Activated T-cell treated with anti-CD3 and anti-CD28 coated beads for 24 hours (primary cell): ENCODE results near the gene COL11A1.

Experiments used
- DNase-seq: peaks from one replicate; pipeline ENCODE4 v3.0.0-alpha.2; 2020; ENCODE audit warnings: low read depth

COL11A1 gene

DNA sequence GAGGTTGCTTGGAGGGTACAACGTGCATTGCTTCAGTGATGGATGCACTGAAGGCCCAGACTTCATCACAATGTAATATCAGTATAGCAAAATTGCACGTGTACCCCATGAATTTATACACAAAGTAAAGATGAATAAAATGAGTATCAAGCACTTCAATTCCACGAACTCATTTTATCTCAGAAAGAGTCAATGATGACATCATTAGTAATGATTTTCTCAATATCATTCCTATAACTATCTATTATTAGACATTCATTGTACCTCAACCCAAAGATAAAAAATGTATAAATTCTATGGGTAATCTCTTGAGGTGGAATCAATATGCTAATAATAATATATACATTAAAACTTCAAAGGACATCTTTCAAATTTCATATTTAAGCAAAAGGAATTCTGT is 208.4 kb downstream of the COL11A1 start:
- no peak for DNase-seq

DNA sequence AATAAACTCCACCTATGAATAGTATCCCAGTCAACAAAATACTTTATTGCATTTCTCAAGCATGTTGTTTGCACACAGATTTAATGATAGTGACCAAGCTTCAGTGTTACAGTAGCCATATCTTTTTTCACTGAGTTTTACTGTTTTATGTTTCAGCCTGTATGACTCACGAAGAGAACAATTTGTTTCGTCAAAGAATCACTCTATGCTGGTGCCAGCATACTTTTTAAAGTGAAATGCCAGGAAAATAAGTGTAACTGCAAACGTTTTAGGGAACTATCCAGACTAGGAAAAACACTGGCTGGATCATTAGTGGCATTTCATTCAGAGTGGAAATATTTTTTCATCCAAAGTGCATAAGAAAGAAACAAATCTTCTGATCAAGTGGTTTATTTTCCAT is 210.8 kb downstream of the COL11A1 start:
- no peak for DNase-seq

DNA sequence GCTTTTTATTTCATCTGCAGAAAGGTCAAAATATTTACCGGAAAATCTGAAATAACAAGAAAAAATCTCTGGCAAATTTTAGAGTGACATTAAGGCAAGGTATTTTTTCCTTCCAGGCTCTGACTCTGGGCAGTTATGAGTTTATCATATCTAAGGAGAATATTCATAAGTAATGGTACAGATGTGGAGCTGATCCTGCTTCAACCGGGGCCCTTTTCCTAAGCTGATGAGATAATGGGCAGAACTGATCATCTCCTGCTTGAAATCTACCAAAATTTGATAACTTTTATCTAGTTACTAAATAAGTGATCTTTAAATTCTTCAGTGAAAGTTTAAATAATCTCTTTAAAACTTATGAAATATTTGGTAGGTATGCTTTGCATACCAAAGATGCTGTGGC is 211.6 kb downstream of the COL11A1 start:
- DNase-seq, result no peak

DNA sequence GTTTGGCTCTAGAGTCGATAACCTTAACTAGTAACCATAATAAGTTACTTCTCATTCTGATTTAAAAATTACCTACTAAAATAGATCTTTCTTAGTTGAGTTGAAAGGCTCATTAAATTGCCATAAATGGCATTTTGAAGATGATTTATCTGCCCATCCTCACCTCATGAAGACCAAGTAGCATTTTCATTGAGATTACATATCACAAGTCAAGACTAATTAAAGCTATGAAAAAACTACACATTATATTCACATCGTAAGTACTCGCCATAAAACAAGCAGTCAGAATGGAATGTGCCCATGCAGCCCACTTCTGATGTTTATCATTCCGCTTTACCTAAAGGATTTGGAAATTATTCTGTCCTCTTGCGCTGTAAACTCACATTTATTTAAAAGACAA is 212.0 kb downstream of the COL11A1 start:
- DNase-seq, result no peak

DNA sequence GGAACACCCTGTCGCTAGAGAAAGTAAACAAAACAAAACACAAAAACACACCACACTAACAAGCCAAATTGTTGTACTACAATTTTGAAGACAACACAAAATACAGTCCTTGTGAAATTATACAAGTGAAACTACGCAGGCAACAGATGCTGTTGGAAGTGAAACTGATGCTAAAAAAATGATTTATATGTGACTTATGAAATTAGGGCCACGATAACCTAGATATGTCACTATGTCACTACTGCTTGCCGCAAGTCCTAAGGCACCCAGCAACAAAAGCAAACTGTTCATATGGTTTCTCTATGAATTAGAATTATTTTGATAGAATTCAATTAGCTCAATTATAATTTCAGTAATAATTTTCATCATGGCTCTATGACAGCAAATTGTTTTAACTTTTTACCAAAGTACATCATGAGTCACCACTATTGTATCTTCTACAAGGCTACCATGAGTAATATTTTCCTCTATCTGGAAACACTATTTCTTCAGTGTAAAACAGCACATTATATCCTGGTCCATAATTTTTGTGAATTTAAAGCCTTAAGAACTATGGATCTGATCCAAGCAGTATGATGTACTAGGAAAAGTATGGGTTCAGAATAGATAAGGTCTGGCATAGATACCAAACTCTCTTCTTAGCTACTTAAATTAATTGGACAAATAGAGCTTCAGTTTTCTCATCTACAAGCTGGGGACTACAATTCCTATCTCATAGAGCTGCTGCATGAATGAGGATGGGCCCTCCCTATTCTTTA is 216.3 kb downstream of the COL11A1 start:
- no peak for DNase-seq

DNA sequence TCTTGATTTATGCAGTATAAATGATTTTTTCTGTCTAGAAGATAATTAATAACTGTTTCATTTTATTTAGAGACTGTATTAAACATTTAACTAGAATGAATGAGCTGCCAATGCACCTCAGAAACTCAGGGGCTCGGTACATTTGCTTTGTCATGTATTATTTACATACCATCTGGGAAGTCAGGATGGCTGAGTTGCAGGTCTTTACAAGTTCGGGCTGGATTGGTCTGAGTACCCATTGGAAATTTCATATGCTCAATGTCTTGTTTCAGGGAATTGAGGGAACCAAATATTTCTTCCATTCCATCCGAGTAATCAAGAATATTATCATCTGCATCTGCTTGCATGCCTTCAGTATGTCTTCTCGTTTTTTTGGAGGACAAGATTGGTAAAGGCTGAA is 221.7 kb downstream of the COL11A1 start:
- no peak for DNase-seq

DNA sequence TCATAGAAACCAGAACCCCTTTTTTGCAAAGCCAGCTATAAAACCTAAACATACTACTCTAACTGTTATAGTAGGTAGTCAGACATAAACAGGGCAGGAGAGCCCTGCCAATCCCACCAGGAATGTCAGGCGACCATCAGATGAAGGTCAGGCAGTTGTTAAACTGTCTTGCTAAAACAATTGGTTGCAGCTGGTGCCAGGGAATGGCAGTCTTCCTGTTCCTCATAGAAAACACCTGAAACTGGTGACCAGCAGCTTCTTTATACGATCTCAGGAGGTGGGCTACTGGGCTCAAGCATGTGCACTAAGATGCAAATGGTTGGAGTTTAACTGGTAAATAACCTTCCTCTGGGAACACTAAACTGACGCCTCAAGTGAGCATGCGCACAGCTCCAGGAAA is 224.1 kb downstream of the COL11A1 start:
- DNase-seq, result no peak

DNA sequence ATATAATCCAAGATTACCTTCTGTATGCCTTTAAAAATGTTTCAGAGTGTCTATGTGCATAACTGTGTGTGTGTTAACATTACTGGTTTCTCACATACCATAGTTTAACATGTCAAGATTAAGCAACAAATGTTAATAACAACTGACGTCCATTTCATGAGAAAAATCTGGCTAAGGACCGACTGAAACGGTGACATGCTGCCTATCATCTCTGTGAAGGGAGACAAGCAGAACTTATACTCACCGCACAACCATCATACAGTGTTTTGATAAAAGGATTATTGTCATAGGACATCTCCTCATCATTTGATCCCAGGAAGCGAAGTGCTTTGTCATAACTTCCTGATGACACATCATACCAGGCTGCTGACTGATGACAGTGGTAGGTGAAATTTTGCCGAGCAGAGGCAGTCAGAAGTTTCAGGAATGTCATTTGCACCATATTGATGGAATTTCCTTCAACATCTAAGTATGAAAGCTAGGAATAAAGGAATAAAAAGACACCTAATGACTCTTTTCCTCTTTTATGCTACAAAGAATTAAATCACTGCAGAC is 228.8 kb downstream of the COL11A1 start:
- DNase-seq, result no peak

DNA sequence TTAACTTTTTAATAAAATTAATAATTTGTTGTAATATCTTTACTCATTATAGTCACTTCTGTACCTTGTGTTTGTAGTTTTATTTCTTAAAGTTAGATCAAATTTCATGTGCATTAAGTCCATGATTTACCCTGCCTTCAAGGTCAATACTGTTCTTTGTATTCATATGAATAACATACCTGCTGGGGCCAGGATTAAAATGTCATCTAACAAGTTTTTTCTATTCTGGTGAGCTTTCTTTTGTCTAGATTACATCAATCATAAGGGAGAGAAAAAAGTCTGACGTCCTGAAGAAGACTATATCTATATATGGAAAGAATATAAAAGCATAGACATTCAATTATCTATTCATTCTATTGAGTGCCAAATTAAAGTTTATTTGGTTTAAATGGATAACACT is 232.6 kb downstream of the COL11A1 start:
- no peak for DNase-seq

DNA sequence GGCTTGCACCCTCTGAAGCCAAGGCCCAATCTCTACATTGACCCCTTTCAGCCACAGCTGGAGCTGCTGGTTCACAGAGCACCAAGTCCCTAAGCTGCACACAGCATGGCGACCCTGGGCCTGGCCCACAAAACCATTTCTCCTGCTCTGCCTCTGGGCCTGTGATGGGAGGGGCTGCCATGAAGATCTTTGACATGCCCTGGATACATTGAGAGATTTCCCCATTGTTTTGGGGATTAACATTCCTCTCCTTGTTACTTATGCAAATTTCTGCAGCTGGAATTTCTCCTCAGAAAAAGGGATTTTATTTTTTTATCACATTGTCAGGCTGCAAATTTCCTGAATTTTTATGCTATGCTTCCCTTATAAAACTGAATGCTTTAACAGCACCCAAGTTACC is 235.8 kb downstream of the COL11A1 start:
- no peak for DNase-seq

DNA sequence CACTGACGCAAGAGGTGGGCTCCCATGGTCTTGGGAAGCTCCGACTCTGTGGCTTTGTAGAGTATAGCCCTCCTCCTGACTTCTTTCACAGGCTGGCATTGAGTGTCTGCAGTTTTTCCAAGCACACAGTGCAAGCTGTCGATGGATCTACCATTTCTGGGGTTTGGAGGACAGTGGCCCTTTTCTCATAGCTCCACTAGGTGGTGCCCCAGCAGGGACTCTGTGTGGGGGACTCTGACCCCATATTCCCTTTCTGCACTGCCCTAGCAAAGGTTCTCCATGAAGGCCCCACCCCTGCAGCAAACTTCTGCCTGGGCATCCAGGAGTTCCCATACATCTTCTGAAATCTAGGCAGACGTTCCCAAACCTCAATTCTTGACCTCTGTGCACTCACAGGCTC is 236.2 kb downstream of the COL11A1 start:
- DNase-seq, result no peak

DNA sequence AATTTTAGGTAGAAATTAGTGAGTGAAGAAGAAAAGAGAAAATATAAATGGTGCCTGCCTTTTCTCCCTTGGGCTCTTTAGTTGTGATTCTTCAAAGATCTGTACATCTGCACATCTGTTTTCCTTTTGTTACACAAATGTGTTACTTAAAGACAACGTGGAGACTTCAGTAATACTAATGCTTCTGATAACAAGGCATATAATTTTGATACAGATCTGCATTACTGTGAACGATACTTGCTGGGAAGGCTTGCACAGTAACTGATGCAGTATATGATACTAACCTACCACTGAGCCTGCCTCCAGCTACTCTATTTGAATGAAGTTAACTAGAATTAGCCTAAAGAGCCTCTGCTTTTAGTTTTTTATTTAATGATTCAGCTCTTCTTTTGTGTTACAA is 244.6 kb downstream of the COL11A1 start:
- no peak for DNase-seq

DNA sequence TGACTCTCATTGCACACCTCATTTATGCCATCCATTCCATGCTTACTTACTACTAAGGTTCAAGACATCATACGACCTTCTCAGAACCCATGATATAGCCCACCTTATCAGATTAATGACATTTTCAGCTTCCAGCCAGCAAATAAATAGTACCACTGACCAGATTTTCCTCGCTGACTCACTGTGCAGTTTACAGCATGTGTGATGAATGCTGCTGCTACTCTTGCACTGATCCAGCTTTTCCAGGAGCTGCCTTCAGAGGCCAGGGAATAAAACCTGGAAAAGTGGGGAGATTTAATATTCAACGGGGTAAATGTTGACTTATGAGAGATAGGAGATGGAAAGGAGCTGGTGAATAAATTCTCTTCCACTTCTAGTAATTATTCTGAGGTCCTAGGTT is 247.1 kb downstream of the COL11A1 start:
- no peak for DNase-seq

DNA sequence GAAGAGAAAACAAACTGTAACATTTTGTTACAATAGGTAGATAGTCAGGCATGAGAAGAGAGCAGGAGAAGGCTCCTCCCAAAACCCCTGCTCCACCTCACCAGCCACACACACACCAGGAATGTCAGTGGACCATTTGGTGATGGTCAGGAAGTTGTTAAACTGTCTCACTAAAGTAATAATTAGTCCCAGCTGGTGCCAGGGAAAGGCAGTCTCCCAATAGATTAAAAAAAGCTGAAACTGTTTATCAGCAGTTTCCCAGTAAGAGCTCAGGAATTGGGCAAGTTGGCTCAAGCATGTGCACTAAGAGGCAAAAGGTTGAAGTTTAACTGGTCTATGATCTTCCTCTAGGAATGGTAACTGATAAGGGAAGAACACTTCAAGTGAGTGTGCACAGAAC is 249.6 kb downstream of the COL11A1 start:
- no peak for DNase-seq

DNA sequence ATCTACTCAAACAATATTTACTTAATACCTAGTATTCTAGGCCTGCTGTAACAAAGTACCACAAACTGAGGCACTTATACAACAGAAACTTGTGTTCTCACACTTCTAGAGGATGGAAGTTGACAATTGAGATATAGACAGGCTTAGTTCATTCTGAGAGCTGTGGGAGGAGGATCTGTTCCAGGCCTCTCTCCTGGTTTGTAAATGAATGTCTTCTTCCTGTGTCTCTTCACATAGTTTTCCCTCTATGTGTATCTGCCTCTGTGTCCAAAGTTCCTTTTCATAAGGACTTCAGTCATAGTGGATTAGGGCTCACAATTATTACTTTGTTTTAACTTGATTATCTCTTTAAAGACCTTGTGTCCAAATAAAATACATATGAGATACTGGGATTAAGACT is 251.1 kb downstream of the COL11A1 start:
- no peak for DNase-seq

DNA sequence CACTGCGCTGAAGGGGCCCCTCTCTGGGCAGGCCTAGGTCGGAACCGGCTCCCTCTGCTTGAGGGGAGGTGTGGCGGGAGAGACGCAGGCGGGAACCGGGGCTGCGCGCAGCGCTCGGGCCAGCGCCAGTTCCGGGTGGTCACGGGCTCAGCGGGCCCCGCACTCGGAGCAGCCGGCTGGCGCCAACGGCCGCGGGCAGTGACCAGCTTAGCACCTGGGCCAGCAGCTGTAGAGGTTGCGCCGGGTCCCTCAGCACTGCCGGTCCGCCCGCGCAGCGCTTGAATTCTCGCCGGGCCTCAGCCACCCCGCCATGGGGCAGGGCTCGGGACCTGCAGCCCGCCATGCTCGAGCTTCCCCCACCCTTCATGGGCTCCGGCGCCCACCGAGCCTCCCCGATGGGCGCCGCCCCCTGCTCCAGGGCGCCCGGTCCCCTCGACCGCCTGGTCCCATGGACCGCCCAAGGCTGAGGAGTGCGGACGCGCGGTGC is 254.6 kb downstream of the COL11A1 start:
- DNase-seq, result no peak

DNA sequence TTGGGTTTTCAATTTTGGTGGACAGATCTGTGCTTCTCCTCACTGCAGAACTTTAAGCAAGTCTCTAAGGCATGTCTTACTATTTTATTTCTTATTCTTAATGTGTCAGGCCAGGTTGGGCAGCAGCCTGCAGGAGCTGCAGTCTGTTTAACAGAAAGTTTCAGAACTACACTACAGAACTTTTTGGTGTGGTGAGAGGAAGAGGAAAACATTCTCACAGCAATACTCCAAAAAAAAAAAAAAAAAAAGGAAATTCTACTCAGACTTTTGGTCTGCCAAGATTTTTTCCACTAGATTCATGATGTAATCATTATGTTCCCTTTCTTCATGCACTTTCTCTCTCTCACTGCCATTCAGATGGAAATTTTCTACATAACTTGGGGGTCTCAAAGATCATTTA is 255.2 kb downstream of the COL11A1 start:
- DNase-seq, result no peak

DNA sequence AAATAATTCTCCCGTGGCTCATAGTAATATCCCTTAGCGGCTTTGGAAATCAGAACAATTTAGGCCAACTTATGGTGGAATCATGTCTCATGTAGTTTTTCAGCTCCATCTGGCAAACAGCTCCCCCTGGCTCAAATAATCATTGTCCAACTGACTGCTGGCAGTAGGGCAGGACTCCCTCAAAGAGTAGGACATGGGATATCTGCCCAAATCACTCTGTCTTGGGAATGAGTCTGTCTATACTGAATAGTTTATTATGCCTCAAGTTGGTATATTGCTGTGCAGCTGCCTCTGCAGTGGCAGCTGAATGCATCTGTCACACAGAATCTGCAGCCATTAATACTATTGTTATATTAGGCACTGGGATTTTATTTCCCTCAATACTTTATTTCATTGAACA is 255.7 kb downstream of the COL11A1 start:
- no peak for DNase-seq

DNA sequence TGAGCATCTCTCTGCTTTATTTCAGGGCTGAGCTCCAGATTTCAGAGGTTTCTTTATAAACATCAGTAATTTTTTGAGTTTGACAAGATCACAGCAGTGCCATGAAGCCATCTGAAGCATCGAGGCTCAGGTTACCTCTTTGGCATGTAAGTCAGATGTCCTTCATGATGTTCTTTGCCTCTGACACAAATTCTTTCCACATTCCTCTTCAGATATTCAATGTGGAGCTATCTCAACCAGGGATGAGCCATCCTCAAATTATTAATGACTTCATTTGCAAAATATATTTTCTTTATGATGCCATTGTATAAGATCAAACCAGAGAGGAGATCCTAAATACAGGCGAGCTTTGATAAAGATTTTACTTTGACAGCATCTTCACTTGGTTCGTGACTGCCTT is 256.7 kb downstream of the COL11A1 start:
- DNase-seq, result no peak

DNA sequence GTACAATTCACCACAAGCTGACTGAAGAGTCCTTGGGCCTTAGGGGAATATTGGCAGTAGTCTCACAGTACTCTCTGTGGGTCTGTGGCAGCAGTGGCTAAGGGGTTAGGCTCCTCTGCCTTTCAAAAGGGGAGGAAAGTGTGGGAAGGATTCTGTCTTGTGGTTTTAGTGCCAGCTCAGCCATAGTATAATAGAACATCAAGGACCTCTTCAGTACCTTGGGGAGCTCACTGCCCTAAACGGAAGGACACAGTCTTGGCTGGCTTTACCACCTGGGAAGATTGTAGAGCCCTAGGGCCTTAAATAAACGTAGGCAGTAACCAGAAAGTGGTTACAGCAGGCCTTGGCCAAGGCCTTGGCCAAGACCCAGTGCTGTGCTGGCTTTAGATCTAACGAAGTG is 265.7 kb downstream of the COL11A1 start:
- no peak for DNase-seq

DNA sequence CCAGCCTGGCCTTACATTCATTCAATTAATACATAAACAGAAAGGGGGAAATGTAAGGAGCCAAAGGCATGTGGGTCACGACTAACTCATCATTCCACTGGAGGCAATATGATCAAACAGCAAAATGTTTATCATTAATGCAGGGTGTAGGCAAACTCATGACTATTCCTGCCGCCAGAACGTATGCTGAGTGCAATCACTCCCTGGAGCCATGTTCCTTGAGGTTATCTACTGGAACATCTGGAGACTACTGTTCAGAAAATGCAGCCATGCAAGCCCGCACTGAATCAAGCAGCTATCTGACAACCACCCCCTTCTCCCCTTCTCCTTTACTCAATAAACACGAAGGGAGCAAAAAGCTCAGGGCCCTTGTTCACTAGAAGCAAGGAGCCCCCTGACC is 267.6 kb downstream of the COL11A1 start:
- no peak for DNase-seq

DNA sequence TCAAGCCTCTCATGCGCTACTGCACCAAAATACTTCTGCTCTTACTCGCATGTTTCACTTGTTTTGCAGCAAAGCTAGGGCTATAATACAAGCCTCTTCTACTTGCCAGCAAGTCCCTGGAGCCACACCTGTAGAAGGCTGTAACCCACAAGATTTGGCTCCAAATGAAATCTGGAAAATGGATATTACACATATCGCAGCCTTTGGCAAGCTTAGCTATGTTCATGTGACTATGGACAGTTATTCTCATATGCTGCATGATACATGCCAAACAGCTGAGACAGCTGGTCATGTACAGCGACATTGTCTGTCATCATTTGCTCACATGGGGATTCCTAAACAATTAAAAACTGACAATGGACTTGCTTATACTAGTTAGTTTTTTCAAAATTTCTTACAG is 270.3 kb downstream of the COL11A1 start:
- no peak for DNase-seq

DNA sequence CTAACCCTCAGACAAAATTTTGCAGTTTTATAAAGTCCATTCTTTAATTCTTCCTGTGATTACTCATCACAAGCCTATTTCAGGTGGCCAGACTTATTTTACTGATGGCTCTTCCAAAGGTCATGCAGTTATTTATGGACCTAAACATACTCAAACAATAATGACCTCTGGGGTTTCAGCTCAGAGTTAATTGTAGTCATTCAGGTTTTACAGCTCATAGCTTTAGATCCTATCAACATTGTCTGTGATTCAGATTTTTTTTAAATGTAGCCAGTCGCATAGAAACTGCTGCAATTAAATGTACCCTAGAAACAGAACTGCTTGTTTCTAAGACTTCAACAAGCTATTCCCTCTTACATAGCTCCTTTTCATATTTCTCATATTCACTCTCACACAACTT is 270.8 kb downstream of the COL11A1 start:
- no peak for DNase-seq

DNA sequence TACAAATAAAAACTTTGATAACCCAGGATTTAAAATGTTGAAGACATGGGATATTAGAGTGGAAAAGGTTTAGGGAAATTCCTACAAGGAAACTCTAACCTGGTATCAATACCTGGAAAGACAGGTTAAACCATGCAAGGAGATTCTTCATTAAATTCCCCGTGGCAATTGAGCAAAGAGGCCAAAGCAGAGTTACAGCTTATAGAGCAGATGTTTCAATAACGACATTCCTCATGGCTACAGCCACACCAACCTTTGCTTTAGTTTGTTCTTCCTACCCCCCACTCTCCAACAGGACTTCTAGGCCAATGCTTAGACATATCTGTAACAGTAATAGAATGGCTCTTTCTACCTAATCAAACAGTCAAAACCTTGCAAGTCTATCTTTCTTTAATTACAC is 271.3 kb downstream of the COL11A1 start:
- DNase-seq, result no peak
